BJ (cell line): ENCODE measurements around the gene SCT. TPM values are rescaled to one million over a fixed set of nuclear protein-coding genes. Genes with fewer than 3 reads are reported as not detected.

ENCODE experiments used
- CTCF ChIA-PET: fragments of 350-600 bp; formaldehyde crosslinking; extraction: SDS; loops from one replicate; lab custom pipeline; 2021; ENCODE audit warnings: antibody characterized with exemption, inconsistent platforms; lab: Yijun Ruan, JAX
- POLR2A ChIA-PET: fragments of 300-600 bp; sonication (Branson Sonifier 250); formaldehyde crosslinking; extraction: SDS; loops from one replicate; lab custom pipeline; 2021; ENCODE audit warnings: antibody characterized with exemption; lab: Charles Lee
- DNase-seq: peaks from one replicate; pipeline ENCODE4 v3.0.0-alpha.2; 2011; ENCODE audit warnings: low read depth
- H3K27me3 ChIP-seq: 2 replicates; pipeline ENCODE4 v1.6.0; 2011; ENCODE audit warnings: low read length; ENCODE audit not compliant: control insufficient read depth, insufficient read depth
- H3K36me3 ChIP-seq: 2 replicates; pipeline ENCODE4 v1.5.1; 2011; ENCODE audit warnings: low read length; ENCODE audit not compliant: control insufficient read depth, insufficient read depth
- H3K4me3 ChIP-seq: 2 replicates; pipeline ENCODE4 v1.5.1; 2011; ENCODE audit warnings: low read depth, mild to moderate bottlenecking, control low read depth, low read length
- polyA plus RNA-seq: library from polyadenylated mRNA; depleted of rRNA; stranded (reverse); fragments of >200 nt; gene quantifications from 2 replicates; pipeline ENCODE4 v1.2.3, GENCODE V29; 2011
- TF ChIP-seq, protein P1 (sequence below): IDR thresholded peaks from 2 replicates; pipeline ENCODE4 v1.5.1; 2011; ENCODE audit warnings: low read depth, mild to moderate bottlenecking, control low read depth, inconsistent platforms, low read length, moderate library complexity; ENCODE audit not compliant: insufficient read depth

Gene SCT
- polyA plus RNA-seq, 1 experiment = not detected

DNA sequence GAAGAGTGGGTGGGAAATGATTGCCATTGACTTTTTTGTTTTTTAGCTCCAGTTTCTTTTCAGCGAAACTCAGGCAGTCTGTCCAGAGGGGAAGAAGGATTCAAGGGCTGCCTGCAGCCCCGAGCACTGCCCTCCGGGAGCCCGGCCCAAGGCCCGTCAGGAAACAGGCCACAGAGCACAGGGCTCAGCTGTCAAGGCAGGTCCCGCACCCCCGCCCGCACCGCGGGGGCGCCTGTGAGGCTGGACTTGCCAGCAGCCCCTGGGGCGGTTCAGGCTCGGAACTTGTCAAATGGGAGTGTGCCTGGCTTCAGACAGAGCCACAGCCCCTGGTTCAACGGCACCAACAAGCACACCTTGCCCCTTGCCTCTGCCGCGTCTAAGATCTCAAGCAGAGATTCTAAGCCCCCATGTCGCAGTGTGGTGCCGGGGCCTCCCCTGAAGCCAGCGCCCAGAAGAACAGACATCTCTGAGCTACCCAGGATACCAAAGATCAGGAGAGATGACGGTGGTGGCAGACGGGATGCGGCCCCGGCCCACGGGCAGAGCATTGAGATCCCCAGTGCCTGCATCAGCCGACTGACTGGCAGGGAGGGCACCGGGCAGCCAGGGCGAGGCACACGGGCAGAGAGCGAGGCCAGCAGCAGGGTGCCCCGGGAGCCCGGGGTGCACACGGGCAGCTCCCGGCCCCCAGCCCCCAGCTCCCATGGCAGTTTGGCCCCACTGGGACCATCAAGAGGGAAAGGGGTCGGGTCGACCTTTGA, 19.8 kb downstream of the SCT start:
- no peak for DNase-seq
- peaks cover 54% of the 10 kb centered on the region for H3K36me3 ChIP-seq
- H3K27me3 ChIP-seq = no peaks in the 10 kb centered on the region
- POLR2A ChIA-PET = no interaction called here
- CTCF ChIA-PET = no interaction called here
- TF ChIP-seq, protein P1, sequence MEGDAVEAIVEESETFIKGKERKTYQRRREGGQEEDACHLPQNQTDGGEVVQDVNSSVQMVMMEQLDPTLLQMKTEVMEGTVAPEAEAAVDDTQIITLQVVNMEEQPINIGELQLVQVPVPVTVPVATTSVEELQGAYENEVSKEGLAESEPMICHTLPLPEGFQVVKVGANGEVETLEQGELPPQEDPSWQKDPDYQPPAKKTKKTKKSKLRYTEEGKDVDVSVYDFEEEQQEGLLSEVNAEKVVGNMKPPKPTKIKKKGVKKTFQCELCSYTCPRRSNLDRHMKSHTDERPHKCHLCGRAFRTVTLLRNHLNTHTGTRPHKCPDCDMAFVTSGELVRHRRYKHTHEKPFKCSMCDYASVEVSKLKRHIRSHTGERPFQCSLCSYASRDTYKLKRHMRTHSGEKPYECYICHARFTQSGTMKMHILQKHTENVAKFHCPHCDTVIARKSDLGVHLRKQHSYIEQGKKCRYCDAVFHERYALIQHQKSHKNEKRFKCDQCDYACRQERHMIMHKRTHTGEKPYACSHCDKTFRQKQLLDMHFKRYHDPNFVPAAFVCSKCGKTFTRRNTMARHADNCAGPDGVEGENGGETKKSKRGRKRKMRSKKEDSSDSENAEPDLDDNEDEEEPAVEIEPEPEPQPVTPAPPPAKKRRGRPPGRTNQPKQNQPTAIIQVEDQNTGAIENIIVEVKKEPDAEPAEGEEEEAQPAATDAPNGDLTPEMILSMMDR = no peak
- H3K4me3 ChIP-seq = no peak overlapping the region

DNA sequence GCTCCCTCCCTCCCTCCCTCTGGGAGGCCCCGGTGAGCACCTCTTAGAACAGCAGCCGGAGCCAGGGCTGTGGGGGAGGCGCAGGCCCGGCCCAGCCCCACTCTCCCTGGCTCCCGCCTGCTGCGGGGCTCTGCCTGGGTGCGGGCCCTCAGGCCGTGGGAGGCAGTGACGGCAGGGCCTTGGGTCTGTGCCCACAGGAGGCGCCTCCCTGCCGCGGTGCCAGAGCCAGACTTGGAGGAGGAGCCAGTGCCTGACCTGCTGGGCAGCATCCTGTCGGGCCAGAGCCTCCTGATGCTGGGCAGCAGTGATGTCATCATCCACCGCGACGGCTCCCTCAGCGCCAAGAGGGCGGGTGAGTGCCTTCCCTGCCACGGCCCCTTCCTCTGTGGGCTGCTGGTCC, 20.7 kb downstream of the SCT start:
- ChIA-PET POLR2A (interaction anchor here (0.6 kb wide), 1 partner anchor 30 kb away, joined by 3 read pairs; the partner anchor contains the start of gene PHRF1), CTCF (no interaction called here)
- DNase-seq = no peak
- H3K4me3 ChIP-seq = no peak overlapping the region
- TF ChIP-seq, protein P1 = no peak
- no peaks in the 10 kb centered on the region for H3K27me3 ChIP-seq
- H3K36me3 ChIP-seq = peaks cover 57% of the 10 kb centered on the region

DNA sequence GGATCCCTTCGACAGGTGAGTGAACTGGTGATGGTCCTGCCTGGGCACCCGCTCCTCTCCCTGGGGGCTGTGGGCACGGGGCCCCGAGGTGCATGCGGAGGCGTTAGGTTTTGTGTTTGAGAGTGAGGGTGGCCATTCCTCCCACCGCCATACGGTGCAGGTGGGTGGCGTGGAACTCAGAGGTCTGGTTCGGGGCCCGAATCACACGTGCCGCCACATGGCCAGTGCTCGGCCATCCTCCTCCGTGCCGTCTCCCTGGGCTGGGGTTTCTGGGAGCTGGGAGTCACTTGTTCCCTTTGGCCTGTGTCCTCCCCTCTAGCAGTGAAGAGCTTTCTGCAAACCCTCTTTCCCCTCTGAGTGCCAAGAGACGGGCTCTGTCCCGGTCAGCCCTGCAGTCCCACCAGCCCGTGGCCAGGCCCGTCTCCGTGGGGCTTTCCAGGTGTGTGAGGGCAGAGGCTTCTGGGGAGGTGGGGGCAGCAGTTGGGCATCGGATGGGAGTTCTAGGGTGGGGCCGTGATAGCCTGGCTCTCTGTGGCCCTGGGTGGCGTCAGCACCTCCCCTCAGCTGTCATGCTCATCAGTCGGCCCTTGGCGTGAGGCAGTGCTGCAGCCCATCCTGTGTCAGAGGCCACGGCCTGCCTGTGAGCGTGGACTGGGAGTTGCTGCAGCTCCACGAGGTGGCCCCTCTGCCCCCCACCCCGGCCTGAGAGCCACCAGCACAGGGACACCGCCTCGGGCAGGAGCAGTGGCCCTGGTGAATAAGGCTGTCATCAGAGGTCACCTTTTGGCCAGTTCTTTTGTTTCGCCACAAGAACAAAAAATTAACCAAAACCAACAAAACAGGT, 21.5 kb downstream of the SCT start:
- ChIA-PET POLR2A (no interaction called here), CTCF (no interaction called here)
- TF ChIP-seq, protein P1 = no peak
- H3K4me3 ChIP-seq = no peak overlapping the region
- DNase-seq = no peak
- H3K27me3 ChIP-seq = no peaks in the 10 kb centered on the region
- H3K36me3 ChIP-seq = peaks cover 50% of the 10 kb centered on the region

DNA sequence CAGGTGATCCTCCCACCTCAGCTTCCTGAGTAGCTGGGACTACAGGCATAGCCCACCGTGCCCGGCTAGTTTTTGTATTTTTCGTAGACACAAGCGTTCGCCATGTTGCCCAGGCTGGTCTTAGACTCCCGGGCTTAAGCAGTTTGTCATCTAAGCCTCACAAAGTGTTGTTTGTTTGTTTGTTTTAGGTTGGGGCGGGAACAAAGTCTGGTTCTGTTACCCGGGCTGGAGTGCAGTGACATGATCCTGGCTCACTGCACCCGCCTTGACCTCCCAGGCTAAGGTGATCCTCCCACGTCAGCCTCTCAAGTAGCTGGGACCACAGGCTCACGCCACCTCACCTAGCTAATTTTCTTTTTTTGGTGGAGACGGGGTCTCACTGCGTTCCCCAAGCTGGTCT, 23.8 kb downstream of the SCT start:
- TF ChIP-seq, protein P1 = no peak
- Histone ChIP-seq H3K4me3 (no peak overlapping the region), H3K36me3 (peaks cover 45% of the 10 kb centered on the region), H3K27me3 (no peaks in the 10 kb centered on the region)
- no peak for DNase-seq
- ChIA-PET CTCF (interaction anchor here (0.9 to 2.1 kb wide), 2 partner anchors 9 kb away, joined by 5 to 6 read pairs; no protein-coding TSS in a partner anchor), POLR2A (no interaction called here)
